ENCODE measurements around the gene RAB3D.

- TF ChIP-seq CTCF (IDR thresholded peaks at IDR 0.05) (no peak), POLR2A (IDR thresholded peaks at IDR 0.05) (no peak)
Observed at GRCh38 chr19:11324079-11324661, 15.3 kb downstream of the RAB3D start.
